Stimulated activated naive B cell treated with anti-CD40 and anti-IgM and Interleukin-4, amounts not matched to agents 10 μg/mL and 1 μg/mL and 100 μg/mL, for 72 hours (primary cell): ENCODE results near the gene BMP8A.
"Not testable (repeated sequence)": the region's sequence is repeated elsewhere in the genome, so short reads cannot be mapped to it uniquely, and the experiment has no call there.

Experiments used
- ATAC-seq, 2 donors: fragments of 150-1000 bp; cut with Tn5 transposase; replicated peaks; 2 replicates each; pipeline ENCODE4 v1.10.0; 2021; ENCODE audit warnings: moderate library complexity in 1 of 2
- DNase-seq: peaks from one replicate; pipeline ENCODE4 v3.0.0; 2021
- H3K27ac Mint-ChIP-seq: one replicate; pipeline ENCODE4 v1.8.0; 2022; ENCODE audit warnings: mild to moderate bottlenecking, mixed read lengths
- H3K27me3 Mint-ChIP-seq, 2 donors: one replicate each; pipeline ENCODE4 v1.8.0; 2022; ENCODE audit warnings: mixed read lengths in 2 of 2
- H3K36me3 Mint-ChIP-seq, 2 donors: one replicate each; pipeline ENCODE4 v1.8.0; 2022; ENCODE audit warnings: mixed read lengths in 2 of 2, mild to moderate bottlenecking in 1 of 2
- H3K4me1 Mint-ChIP-seq, 2 donors: one replicate each; pipeline ENCODE4 v1.8.0; 2022; ENCODE audit warnings: mixed read lengths in 2 of 2, mild to moderate bottlenecking in 1 of 2
- H3K4me3 Mint-ChIP-seq, 2 donors: one replicate each; pipeline ENCODE4 v1.8.0; 2022; ENCODE audit warnings: mild to moderate bottlenecking in 2 of 2, mixed read lengths in 2 of 2, moderate library complexity in 1 of 2
- H3K9me3 Mint-ChIP-seq, 2 donors: one replicate each; pipeline ENCODE4 v1.8.0; 2022; ENCODE audit warnings: mixed read lengths in 2 of 2, mild to moderate bottlenecking in 1 of 2

BMP8A gene

GRCh38 chr1:39470040-39470439 lies 21.4 kb upstream of the BMP8A start:
- H3K4me3 Mint-ChIP-seq: no peak overlapping the region
- no peak for DNase-seq
- peak overlapping the region; percentile 67 for H3K27ac Mint-ChIP-seq
- H3K9me3 Mint-ChIP-seq: no peaks in the 10 kb centered on the region
- H3K36me3 Mint-ChIP-seq: peaks cover 29 to 48% of the 10 kb centered on the region in 2 donors
- H3K4me1 Mint-ChIP-seq: peaks cover 3 to 13% of the 10 kb centered on the region in 2 donors
- ATAC-seq: peak; percentile 88 to 97
- no peaks in the 10 kb centered on the region for H3K27me3 Mint-ChIP-seq

GRCh38 chr1:39472826-39473225 lies 18.6 kb upstream of the BMP8A start:
- peaks cover 25 to 48% of the 10 kb centered on the region in 2 donors for H3K36me3 Mint-ChIP-seq
- H3K27me3 Mint-ChIP-seq: no peaks in the 10 kb centered on the region
- no peaks in the 10 kb centered on the region for H3K9me3 Mint-ChIP-seq
- ATAC-seq (no peak), DNase-seq (no peak)
- no peak overlapping the region for H3K27ac Mint-ChIP-seq
- H3K4me3 Mint-ChIP-seq: no peak overlapping the region
- H3K4me1 Mint-ChIP-seq: peaks cover 5 to 13% of the 10 kb centered on the region in 2 donors

- Mint-ChIP-seq H3K4me3 (no peak overlapping the region), H3K9me3 (no peaks in the 10 kb centered on the region), H3K36me3 (peaks cover 25 to 48% of the 10 kb centered on the region in 2 donors), H3K4me1 (peaks cover 5 to 13% of the 10 kb centered on the region in 2 donors), H3K27ac (peak overlapping the region; percentile 26), H3K27me3 (no peaks in the 10 kb centered on the region)
- ATAC-seq (no peak), DNase-seq (no peak)
Observed at GRCh38 chr1:39473324-39473723, 18.1 kb upstream of the BMP8A start.

GRCh38 chr1:39474810-39475209 lies 16.6 kb upstream of the BMP8A start:
- H3K36me3 Mint-ChIP-seq: peaks cover 27 to 46% of the 10 kb centered on the region in 2 donors
- H3K4me1 Mint-ChIP-seq: peaks cover 2 to 6% of the 10 kb centered on the region in 2 donors
- no peaks in the 10 kb centered on the region for H3K9me3 Mint-ChIP-seq
- ATAC-seq (no peak), DNase-seq (no peak)
- peak overlapping the region; percentile 43 for H3K27ac Mint-ChIP-seq
- H3K4me3 Mint-ChIP-seq: no peak overlapping the region
- H3K27me3 Mint-ChIP-seq: no peaks in the 10 kb centered on the region

GRCh38 chr1:39475551-39475950 lies 15.9 kb upstream of the BMP8A start:
- not testable (repeated sequence) for H3K4me3 Mint-ChIP-seq, DNase-seq, ATAC-seq, H3K27me3 Mint-ChIP-seq, H3K4me1 Mint-ChIP-seq, H3K27ac Mint-ChIP-seq, H3K9me3 Mint-ChIP-seq
- peaks cover 29 to 46% of the 10 kb centered on the region in 2 donors for H3K36me3 Mint-ChIP-seq

GRCh38 chr1:39478126-39478915 lies 13.1 kb upstream of the BMP8A start:
- Mint-ChIP-seq H3K4me1 (peaks cover 0 to 2% of the 10 kb centered on the region in 2 donors), H3K27me3 (no peaks in the 10 kb centered on the region), H3K36me3 (peaks cover 35 to 52% of the 10 kb centered on the region in 2 donors), H3K9me3 (no peaks in the 10 kb centered on the region), H3K4me3 (no peak overlapping the region), H3K27ac (no peak overlapping the region)
- DNase-seq (no peak), ATAC-seq (no peak)

GRCh38 chr1:39481289-39481688 lies 10.1 kb upstream of the BMP8A start:
- ATAC-seq (no peak), DNase-seq (no peak)
- H3K4me1 Mint-ChIP-seq: no peaks in the 10 kb centered on the region
- H3K9me3 Mint-ChIP-seq: no peaks in the 10 kb centered on the region
- H3K27me3 Mint-ChIP-seq: no peaks in the 10 kb centered on the region
- peaks cover 27 to 45% of the 10 kb centered on the region in 2 donors for H3K36me3 Mint-ChIP-seq
- peak overlapping the region; percentile 49 for H3K27ac Mint-ChIP-seq
- H3K4me3 Mint-ChIP-seq: no peak overlapping the region

- Mint-ChIP-seq H3K27ac (peak overlapping the region; percentile 27), H3K36me3 (peaks cover 27 to 45% of the 10 kb centered on the region in 2 donors), H3K4me3 (no peak overlapping the region), H3K4me1 (no peaks in the 10 kb centered on the region), H3K27me3 (no peaks in the 10 kb centered on the region), H3K9me3 (no peaks in the 10 kb centered on the region)
- DNase-seq (no peak), ATAC-seq (no peak)
Observed at GRCh38 chr1:39483276-39483675, 8.2 kb upstream of the BMP8A start.

GRCh38 chr1:39484564-39484963 lies 6.9 kb upstream of the BMP8A start:
- H3K4me3 Mint-ChIP-seq: no peak overlapping the region
- DNase-seq (no peak), ATAC-seq (no peak)
- peaks cover 21 to 42% of the 10 kb centered on the region in 2 donors for H3K36me3 Mint-ChIP-seq
- H3K4me1 Mint-ChIP-seq: no peaks in the 10 kb centered on the region
- H3K27me3 Mint-ChIP-seq: no peaks in the 10 kb centered on the region
- H3K27ac Mint-ChIP-seq: no peak overlapping the region
- no peaks in the 10 kb centered on the region for H3K9me3 Mint-ChIP-seq

- Mint-ChIP-seq H3K27me3 (peaks cover 0 to under 1% of the 10 kb centered on the region in 2 donors), H3K4me3 (no peak overlapping the region), H3K9me3 (no peaks in the 10 kb centered on the region), H3K36me3 (peaks cover 17 to 39% of the 10 kb centered on the region in 2 donors), H3K4me1 (no peaks in the 10 kb centered on the region), H3K27ac (peak overlapping the region; percentile 22)
- ATAC-seq: no peak
- DNase-seq: no peak
Observed at GRCh38 chr1:39485046-39485803, 6.2 kb upstream of the BMP8A start.

- Mint-ChIP-seq H3K9me3 (no peaks in the 10 kb centered on the region), H3K27me3 (peaks cover 10 to 11% of the 10 kb centered on the region in 2 donors), H3K27ac (no peak overlapping the region), H3K4me1 (peaks cover 3 to 17% of the 10 kb centered on the region in 2 donors), H3K4me3 (no peak overlapping the region), H3K36me3 (peaks cover 9 to 24% of the 10 kb centered on the region in 2 donors)
- no peak for ATAC-seq
- no peak for DNase-seq
Observed at GRCh38 chr1:39488012-39488545, 3.4 kb upstream of the BMP8A start.

GRCh38 chr1:39488793-39489566 lies 2.5 kb upstream of the BMP8A start:
- Mint-ChIP-seq H3K4me1 (peaks cover 3 to 26% of the 10 kb centered on the region in 2 donors), H3K4me3 (no peak overlapping the region), H3K27me3 (peaks cover 18 to 20% of the 10 kb centered on the region in 2 donors), H3K9me3 (no peaks in the 10 kb centered on the region), H3K36me3 (peaks cover 6 to 18% of the 10 kb centered on the region in 2 donors), H3K27ac (no peak overlapping the region)
- no peak for DNase-seq
- no peak for ATAC-seq

- DNase-seq (no peak), ATAC-seq (no peak)
- H3K27ac Mint-ChIP-seq: peak overlapping the region; percentile 75
- peaks cover 3 to 26% of the 10 kb centered on the region in 2 donors for H3K4me1 Mint-ChIP-seq
- peaks cover 25 to 27% of the 10 kb centered on the region in 2 donors for H3K27me3 Mint-ChIP-seq
- H3K9me3 Mint-ChIP-seq: no peaks in the 10 kb centered on the region
- peaks cover 6 to 18% of the 10 kb centered on the region in 2 donors for H3K36me3 Mint-ChIP-seq
- no peak overlapping the region for H3K4me3 Mint-ChIP-seq
Observed at GRCh38 chr1:39489567-39490239, 1.7 kb upstream of the BMP8A start.
